Central memory CD8-positive, alpha-beta T cell (primary cell): ENCODE results near the gene STX11.
"Not testable (repeated sequence)": the region's sequence is repeated elsewhere in the genome, so short reads cannot be mapped to it uniquely, and the experiment has no call there.

Source experiments
- ATAC-seq: fragments of 150-1000 bp; cut with Tn5 transposase; replicated peaks from 2 replicates; pipeline ENCODE4 v1.10.0; 2022; ENCODE audit warnings: mild to moderate bottlenecking, moderate FRiP score, moderate number of reproducible peaks; ENCODE audit not compliant: poor library complexity, severe bottlenecking; ENCODE audit errors: extremely low read depth
- DNase-seq, 2 donors: peaks; one replicate each; pipeline ENCODE4 v3.0.0; 2021; ENCODE audit warnings: low spot score in 2 of 2
- H3K27ac Mint-ChIP-seq: one replicate; pipeline ENCODE4 v1.8.0; 2022; ENCODE audit warnings: low read depth, mild to moderate bottlenecking, moderate library complexity, mixed read lengths
- H3K27me3 Mint-ChIP-seq: one replicate; pipeline ENCODE4 v1.8.0; 2022; ENCODE audit warnings: mixed read lengths
- H3K36me3 Mint-ChIP-seq: one replicate; pipeline ENCODE4 v1.8.0; 2022; ENCODE audit warnings: mild to moderate bottlenecking, moderate library complexity, mixed read lengths; ENCODE audit not compliant: insufficient read depth
- H3K4me1 Mint-ChIP-seq: one replicate; pipeline ENCODE4 v1.8.0; 2022; ENCODE audit warnings: mixed read lengths
- H3K4me3 Mint-ChIP-seq: one replicate; pipeline ENCODE4 v1.8.0; 2022; ENCODE audit warnings: mild to moderate bottlenecking, moderate library complexity, mixed read lengths
- H3K9me3 Mint-ChIP-seq: one replicate; pipeline ENCODE4 v1.8.0; 2022; ENCODE audit warnings: mixed read lengths

Gene STX11

DNA sequence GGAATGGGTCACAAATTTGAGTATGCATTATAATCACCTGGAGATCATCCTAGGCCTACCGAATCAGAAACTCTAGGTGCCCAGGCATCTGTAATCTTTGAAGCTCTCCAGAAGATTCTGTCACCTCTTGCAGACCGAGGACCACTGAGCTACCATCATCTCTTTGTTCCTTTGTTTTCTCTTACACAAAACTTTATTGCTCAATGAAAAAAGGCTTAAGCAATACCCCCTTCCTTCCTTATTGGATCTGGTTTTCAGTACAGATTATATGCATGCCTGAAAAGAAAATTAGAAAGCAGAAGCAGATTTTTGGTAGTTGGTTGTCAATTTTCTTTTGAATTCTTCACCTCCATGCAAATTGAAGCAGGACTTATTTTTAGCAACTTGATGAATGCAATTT is 31.3 kb downstream of the STX11 start:
- Mint-ChIP-seq H3K27me3 (no peaks in the 10 kb centered on the region), H3K9me3 (no peaks in the 10 kb centered on the region), H3K4me3 (no peak overlapping the region), H3K27ac (peak overlapping the region; percentile 52), H3K36me3 (peaks cover 2% of the 10 kb centered on the region), H3K4me1 (peaks cover 60% of the 10 kb centered on the region)
- ATAC-seq (no peak), DNase-seq (no peak)

DNA sequence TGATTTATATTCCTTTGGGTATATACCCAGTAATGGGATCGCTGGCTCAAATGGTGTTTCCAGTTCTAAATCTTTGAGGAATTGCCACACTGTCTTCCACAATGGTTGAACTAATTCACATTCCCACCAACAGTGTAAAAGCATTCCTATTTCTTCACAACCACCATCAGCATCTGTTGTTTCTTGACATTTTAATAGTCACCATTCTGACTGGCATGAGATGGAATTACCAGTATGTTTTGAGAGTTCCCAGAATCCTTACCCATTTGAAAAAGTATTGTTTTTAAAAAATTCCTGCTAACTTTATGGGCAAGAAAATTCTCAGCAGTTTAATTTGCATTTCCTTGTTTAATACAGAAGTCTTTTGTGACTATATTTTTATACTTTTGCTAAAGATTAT is 33.9 kb downstream of the STX11 start:
- H3K36me3 Mint-ChIP-seq, result peaks cover 13% of the 10 kb centered on the region
- not testable (repeated sequence) for H3K4me3 Mint-ChIP-seq

GRCh38 chr6:144185133-144185836 is 35.0 kb downstream of the STX11 start:
- ATAC-seq, result no peak
- H3K4me3 Mint-ChIP-seq, result no peak overlapping the region
- DNase-seq, result no peak
- peaks cover 13% of the 10 kb centered on the region for H3K36me3 Mint-ChIP-seq
- H3K9me3 Mint-ChIP-seq, result no peaks in the 10 kb centered on the region
- H3K27me3 Mint-ChIP-seq, result no peaks in the 10 kb centered on the region
- H3K4me1 Mint-ChIP-seq, result peaks cover 43% of the 10 kb centered on the region
- peak overlapping the region; percentile 35 for H3K27ac Mint-ChIP-seq

More for the DNA sequence above, 33.9 kb downstream of the STX11 start:
- not testable (repeated sequence) for DNase-seq, ATAC-seq, H3K9me3 Mint-ChIP-seq, H3K27ac Mint-ChIP-seq, H3K27me3 Mint-ChIP-seq
- peaks cover 54% of the 10 kb centered on the region for H3K4me1 Mint-ChIP-seq

- H3K27me3 Mint-ChIP-seq, result no peaks in the 10 kb centered on the region
- ATAC-seq (no peak), DNase-seq (no peak)
- peaks cover 12% of the 10 kb centered on the region for H3K36me3 Mint-ChIP-seq
- no peaks in the 10 kb centered on the region for H3K9me3 Mint-ChIP-seq
- H3K4me3 Mint-ChIP-seq, result no peak overlapping the region
- H3K4me1 Mint-ChIP-seq, result peaks cover 29% of the 10 kb centered on the region
- no peak overlapping the region for H3K27ac Mint-ChIP-seq
Measured at GRCh38 chr6:144186817-144187625, 36.7 kb downstream of the STX11 start.

- peaks cover 5% of the 10 kb centered on the region for H3K9me3 Mint-ChIP-seq
- no peak for DNase-seq
- H3K27ac Mint-ChIP-seq, result no peak overlapping the region
Measured at GRCh38 chr6:144189351-144189750, 39.0 kb downstream of the STX11 start.

GRCh38 chr6:144190080-144190479 is 39.8 kb downstream of the STX11 start:
- H3K4me1 Mint-ChIP-seq, result peaks cover 20% of the 10 kb centered on the region
- DNase-seq (no peak), ATAC-seq (no peak)
- no peak overlapping the region for H3K4me3 Mint-ChIP-seq
- H3K27me3 Mint-ChIP-seq, result no peaks in the 10 kb centered on the region
- H3K27ac Mint-ChIP-seq, result no peak overlapping the region
- peaks cover 5% of the 10 kb centered on the region for H3K9me3 Mint-ChIP-seq
- peaks cover 12% of the 10 kb centered on the region for H3K36me3 Mint-ChIP-seq

More at GRCh38 chr6:144189351-144189750, 39.0 kb downstream of the STX11 start:
- ATAC-seq, result no peak
- Mint-ChIP-seq H3K4me1 (peaks cover 24% of the 10 kb centered on the region), H3K4me3 (no peak overlapping the region), H3K36me3 (peaks cover 12% of the 10 kb centered on the region), H3K27me3 (no peaks in the 10 kb centered on the region)

DNA sequence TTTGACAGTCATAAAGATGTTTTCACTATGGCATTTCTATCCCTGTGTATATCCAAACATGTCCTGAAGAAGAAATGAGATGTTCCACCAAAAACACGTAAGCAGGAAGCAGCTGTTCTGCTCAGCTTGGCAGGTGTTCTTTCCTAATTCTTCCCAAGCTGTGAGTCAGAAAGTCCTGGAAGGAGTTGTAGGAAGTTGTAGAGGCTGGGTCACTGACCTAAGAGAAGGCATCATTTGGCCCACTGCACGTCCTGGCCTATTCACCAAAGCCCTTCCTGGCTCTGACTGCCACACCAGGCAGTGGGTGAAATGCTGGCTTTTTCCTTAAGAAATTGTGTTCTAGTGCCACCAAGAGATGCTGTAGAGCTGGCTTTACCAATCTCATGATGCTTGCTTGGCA is 40.3 kb downstream of the STX11 start:
- H3K4me3 Mint-ChIP-seq, result no peak overlapping the region

GRCh38 chr6:144193181-144193580 is 42.9 kb downstream of the STX11 start:
- H3K4me1 Mint-ChIP-seq, result peaks cover 18% of the 10 kb centered on the region
- ATAC-seq, result no peak
- peaks cover 5% of the 10 kb centered on the region for H3K9me3 Mint-ChIP-seq
- H3K27ac Mint-ChIP-seq, result no peak overlapping the region
- no peak overlapping the region for H3K4me3 Mint-ChIP-seq
- H3K27me3 Mint-ChIP-seq, result no peaks in the 10 kb centered on the region
- no peak for DNase-seq
- peaks cover 5% of the 10 kb centered on the region for H3K36me3 Mint-ChIP-seq

More for the DNA sequence above, 40.3 kb downstream of the STX11 start:
- ATAC-seq (no peak), DNase-seq (no peak)
- Mint-ChIP-seq H3K9me3 (peaks cover 5% of the 10 kb centered on the region), H3K27ac (no peak overlapping the region), H3K36me3 (peaks cover 12% of the 10 kb centered on the region), H3K27me3 (no peaks in the 10 kb centered on the region), H3K4me1 (peaks cover 20% of the 10 kb centered on the region)

DNA sequence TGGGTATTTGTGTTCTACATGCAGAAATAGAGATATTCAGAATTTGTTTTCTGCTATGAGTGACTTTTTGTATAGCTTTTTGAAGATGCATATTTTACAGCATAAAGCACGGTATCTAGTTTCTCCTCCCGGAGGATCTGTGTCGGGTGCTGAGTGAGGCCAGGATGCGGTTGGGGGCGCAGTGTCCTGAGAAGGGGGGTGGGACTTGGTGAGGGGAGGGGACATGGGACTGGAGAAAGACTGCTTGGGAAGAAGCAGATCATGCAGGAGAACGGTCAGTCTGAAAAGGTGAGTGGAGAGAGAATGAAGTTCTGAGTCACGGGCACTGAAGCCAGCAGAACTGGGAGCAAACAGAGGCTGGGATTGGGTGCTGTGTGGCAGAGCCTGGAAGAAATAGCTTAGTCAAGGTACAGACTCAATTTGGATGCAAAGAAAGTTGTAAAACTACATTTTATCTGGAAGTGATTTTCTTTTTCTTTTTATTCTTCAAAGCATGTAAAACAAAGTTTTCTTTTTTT is 44.0 kb downstream of the STX11 start:
- Mint-ChIP-seq H3K27ac (no peak overlapping the region), H3K36me3 (peaks cover 3% of the 10 kb centered on the region), H3K27me3 (no peaks in the 10 kb centered on the region), H3K4me1 (peaks cover 25% of the 10 kb centered on the region), H3K4me3 (no peak overlapping the region), H3K9me3 (peaks cover 5% of the 10 kb centered on the region)
- ATAC-seq (no peak), DNase-seq (no peak)

DNA sequence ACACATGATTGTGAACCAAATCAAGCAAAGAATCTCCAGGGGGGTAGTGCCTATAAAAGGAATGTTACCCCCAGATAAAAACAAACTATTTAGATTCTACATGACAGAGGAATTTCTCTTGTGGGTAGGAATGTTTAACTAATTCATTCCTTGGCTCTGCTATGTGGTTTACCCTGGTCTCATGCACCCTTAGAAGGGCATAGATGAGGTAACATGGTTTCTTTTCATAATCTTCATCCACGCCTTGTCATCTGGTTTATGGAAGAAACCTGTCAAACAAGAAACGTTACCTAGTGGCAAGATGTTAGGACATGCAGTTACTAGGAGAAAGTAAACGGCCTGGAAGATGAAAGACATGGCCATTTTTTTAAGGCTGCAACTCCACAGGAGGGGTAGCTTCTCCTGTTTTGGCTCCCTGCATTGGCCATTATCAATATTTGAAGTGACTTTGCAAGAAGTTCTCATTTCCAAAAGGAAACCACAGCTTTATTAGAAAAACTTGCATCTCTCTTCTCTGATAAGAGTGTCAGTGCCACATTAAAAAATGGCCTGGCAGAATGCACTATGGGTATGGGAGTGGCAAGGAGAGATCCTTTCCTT is 45.5 kb downstream of the STX11 start:
- peaks cover 3% of the 10 kb centered on the region for H3K36me3 Mint-ChIP-seq
- peaks cover 25% of the 10 kb centered on the region for H3K4me1 Mint-ChIP-seq
- H3K4me3 Mint-ChIP-seq, result no peak overlapping the region
- no peaks in the 10 kb centered on the region for H3K27me3 Mint-ChIP-seq
- H3K27ac Mint-ChIP-seq, result no peak overlapping the region
- H3K9me3 Mint-ChIP-seq, result peaks cover 5% of the 10 kb centered on the region
- DNase-seq (no peak), ATAC-seq (no peak)

DNA sequence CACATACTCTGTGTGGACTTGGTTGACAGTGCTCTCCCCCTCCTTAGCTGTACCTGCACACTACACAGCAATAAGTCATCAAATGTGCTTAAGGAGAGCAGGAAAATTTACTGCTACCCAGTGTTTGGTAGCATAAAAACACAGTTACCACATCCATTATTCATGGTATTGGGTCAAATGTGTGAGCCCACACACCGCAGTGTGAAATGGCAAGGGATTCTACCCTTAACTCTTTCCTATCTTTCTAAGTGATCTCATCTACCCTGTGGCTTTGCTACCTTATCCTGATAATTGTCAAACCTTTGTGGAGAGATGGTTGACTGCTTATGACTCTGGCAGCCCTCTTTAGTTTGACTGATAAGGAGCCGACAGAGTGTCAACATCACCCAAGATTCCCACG is 47.6 kb downstream of the STX11 start:
- peak in 1 of 2 donors; percentile 18 for DNase-seq
- Mint-ChIP-seq H3K36me3 (peaks cover 4% of the 10 kb centered on the region), H3K4me1 (peaks cover 19% of the 10 kb centered on the region), H3K27me3 (no peaks in the 10 kb centered on the region), H3K9me3 (peaks cover 6% of the 10 kb centered on the region), H3K27ac (peak overlapping the region; percentile 29), H3K4me3 (no peak overlapping the region)
- peak; percentile 70 for ATAC-seq

DNA sequence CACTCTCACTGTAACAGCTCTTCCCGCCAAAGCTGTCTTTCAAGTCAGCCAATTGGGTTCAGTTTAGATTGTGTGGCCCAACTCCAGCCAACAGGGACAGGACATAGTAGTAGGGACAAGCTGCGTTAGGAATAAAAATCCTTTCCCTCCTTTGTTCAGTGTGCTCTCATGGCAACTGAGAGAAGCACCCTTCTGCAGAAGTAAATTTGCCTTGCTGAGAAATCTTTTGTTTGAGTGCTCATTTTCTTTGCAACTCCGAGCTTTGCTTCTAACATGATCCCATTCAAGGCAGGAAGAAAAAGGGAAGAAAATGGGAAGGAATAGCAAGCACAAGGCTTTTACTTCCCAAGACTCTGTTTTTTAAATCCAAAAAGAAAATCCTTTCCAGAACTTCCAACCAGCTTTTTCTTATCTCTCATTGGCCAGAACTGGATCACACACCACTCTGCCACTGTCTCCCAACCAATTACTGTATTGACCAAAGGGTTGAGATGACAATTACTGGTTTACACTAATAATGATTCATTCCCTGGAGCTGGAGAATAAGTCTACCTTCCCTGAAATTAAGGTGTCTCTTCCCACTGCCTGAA is 52.7 kb downstream of the STX11 start:
- peaks cover 4% of the 10 kb centered on the region for H3K27me3 Mint-ChIP-seq
- no peak overlapping the region for H3K4me3 Mint-ChIP-seq
- H3K9me3 Mint-ChIP-seq, result peaks cover 23% of the 10 kb centered on the region
- no peak for DNase-seq
- no peak overlapping the region for H3K27ac Mint-ChIP-seq
- peaks cover 12% of the 10 kb centered on the region for H3K4me1 Mint-ChIP-seq
- no peak for ATAC-seq
- peaks cover 7% of the 10 kb centered on the region for H3K36me3 Mint-ChIP-seq
